Activated CD8-positive, alpha-beta T cell treated with anti-CD3 and anti-CD28 coated beads, Interleukin-2, amount 10 ng/mL, durations not matched to agents 7 days and 5 days (primary cell): ENCODE measurements around the gene TNS1. TPM values are rescaled to one million over a fixed set of nuclear protein-coding genes. Genes with fewer than 3 reads are reported as not detected.

Source experiments
- ATAC-seq: fragments of 150-1000 bp; cut with Tn5 transposase; one replicate; pipeline ENCODE4 v1.10.0; 2021; ENCODE audit warnings: moderate library complexity
- CTCF ChIA-PET: fragments of 350-600 bp; sonication (Branson Sonifier 250); formaldehyde crosslinking; loops from one replicate; lab custom pipeline; 2021; ENCODE audit warnings: antibody characterized with exemption; lab: Charles Lee
- POLR2A ChIA-PET: fragments of 350-600 bp; sonication (Branson Sonifier 250); formaldehyde crosslinking; loops from one replicate; lab custom pipeline; 2021; ENCODE audit warnings: antibody characterized with exemption; lab: Charles Lee
- DNase-seq: peaks from one replicate; pipeline ENCODE4 v3.0.0-alpha.2; 2020
- H3K27ac Mint-ChIP-seq: one replicate; pipeline ENCODE4 v1.8.0; 2021; ENCODE audit warnings: mild to moderate bottlenecking, mixed read lengths
- H3K27me3 Mint-ChIP-seq: one replicate; pipeline ENCODE4 v1.8.0; 2021; ENCODE audit warnings: low read depth, mixed read lengths
- H3K36me3 Mint-ChIP-seq: one replicate; pipeline ENCODE4 v1.8.0; 2021; ENCODE audit warnings: low read depth, mixed read lengths
- H3K4me1 Mint-ChIP-seq: one replicate; pipeline ENCODE4 v1.8.0; 2021; ENCODE audit warnings: low read depth, mixed read lengths
- H3K4me3 Mint-ChIP-seq: one replicate; pipeline ENCODE4 v1.8.0; 2021; ENCODE audit warnings: mild to moderate bottlenecking, mixed read lengths
- H3K9me3 Mint-ChIP-seq: one replicate; pipeline ENCODE4 v1.8.0; 2022; ENCODE audit warnings: mixed read lengths; ENCODE audit not compliant: insufficient read depth
- total RNA-seq, 2 experiments: library from RNA; stranded (reverse); gene quantifications; one replicate each; pipeline ENCODE4 v1.2.3, GENCODE V29; 2021

TNS1 gene
- total RNA-seq, 2 experiments from 2014 or later: 28.9 to 29.8 TPM

DNA sequence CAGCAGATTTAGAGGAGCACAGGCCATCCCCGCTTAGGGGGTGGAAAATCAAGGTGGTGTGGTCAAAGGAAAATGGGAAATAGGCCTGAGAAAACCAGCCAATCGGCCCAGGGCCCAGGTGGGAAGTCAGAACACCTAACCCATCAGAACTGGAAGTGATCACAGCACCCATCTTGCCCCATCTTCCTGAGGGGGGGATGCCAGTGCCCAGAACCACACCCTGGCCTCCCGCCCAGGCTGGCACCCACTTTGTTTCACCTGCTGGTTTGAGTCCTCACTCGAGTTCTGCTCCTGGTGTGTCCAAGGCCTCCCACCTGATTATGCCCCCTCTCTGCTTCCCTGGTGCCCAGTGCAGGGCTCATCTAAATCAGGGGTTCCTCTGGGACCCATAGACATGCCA is 174.5 kb downstream of the TNS1 start:
- H3K27me3 Mint-ChIP-seq: no peaks in the 10 kb centered on the region
- H3K36me3 Mint-ChIP-seq: no peaks in the 10 kb centered on the region
- H3K4me1 Mint-ChIP-seq: no peaks in the 10 kb centered on the region
- POLR2A ChIA-PET: no interaction called here
- no peak for DNase-seq
- no peaks in the 10 kb centered on the region for H3K9me3 Mint-ChIP-seq
- CTCF ChIA-PET: no interaction called here
- no peak overlapping the region for H3K27ac Mint-ChIP-seq
- ATAC-seq: no peak
- no peak overlapping the region for H3K4me3 Mint-ChIP-seq

DNA sequence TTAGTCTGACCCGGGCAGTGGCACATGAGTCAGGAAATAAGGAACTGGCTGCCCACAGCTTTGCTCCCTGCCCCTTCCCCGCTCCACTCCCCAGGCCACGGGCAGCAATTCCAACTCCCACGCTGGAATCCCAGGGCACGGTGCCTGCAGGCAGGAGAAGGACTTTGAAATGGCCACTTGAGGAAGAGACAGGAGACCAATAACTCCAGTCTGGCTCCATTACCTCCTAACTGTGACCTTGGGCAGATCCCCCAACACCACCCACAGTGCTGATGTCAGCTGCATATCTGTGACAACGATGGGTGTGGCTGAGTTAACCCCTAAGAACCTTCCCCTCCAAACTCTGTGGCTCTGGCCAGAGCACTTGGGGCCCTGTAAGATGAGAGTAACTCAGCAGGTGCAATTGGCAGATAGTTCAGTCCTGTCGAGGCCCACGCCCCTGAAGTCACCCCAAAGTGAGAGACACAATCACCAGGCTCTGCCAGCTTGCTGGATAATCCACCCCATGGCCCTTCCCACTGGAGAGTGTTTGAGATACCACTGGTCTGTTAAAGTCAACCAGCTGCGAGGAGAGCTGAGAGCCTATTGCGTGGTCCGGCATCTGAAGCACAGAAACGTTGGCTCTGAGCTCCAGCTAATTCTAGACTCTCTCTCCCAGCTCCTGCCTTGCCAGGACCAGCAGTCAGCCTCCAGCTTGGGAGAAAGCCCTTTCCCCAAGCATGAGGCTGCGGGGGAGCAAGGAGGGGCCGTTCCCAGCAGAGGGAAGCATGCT is 175.2 kb downstream of the TNS1 start:
- H3K4me3 Mint-ChIP-seq: no peak overlapping the region
- CTCF ChIA-PET: interaction anchor here (1.2 kb wide), 1 partner anchor 59 kb away, joined by 3 read pairs; no protein-coding TSS in a partner anchor
- H3K4me1 Mint-ChIP-seq: no peaks in the 10 kb centered on the region
- H3K9me3 Mint-ChIP-seq: no peaks in the 10 kb centered on the region
- no peaks in the 10 kb centered on the region for H3K36me3 Mint-ChIP-seq
- POLR2A ChIA-PET: no interaction called here
- no peaks in the 10 kb centered on the region for H3K27me3 Mint-ChIP-seq
- no peak overlapping the region for H3K27ac Mint-ChIP-seq
- ATAC-seq (no peak), DNase-seq (no peak)

DNA sequence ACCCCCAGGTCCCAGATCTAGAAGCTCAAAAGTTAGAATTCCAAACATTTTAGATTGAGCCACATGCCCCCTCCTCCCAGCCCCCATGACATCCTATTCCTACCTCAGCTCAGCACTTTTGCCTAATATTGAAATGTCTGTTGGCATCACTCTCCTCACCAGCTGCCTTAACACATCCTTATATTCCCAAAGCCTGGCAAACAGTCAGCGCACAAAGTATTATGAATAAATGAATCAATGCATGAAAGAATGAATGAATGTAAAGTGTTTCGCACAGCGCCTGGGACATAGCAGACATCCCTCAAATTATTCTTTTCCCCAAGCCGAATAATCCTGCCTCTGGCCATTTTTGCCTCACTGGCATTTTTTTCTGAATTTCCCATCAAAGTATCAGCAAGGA is 175.8 kb downstream of the TNS1 start:
- no peaks in the 10 kb centered on the region for H3K9me3 Mint-ChIP-seq
- H3K4me3 Mint-ChIP-seq: no peak overlapping the region
- no peak overlapping the region for H3K27ac Mint-ChIP-seq
- H3K36me3 Mint-ChIP-seq: no peaks in the 10 kb centered on the region
- ATAC-seq (no peak), DNase-seq (no peak)
- H3K27me3 Mint-ChIP-seq: no peaks in the 10 kb centered on the region
- no peaks in the 10 kb centered on the region for H3K4me1 Mint-ChIP-seq
- POLR2A ChIA-PET: no interaction called here
- CTCF ChIA-PET: interaction anchor here (1.2 kb wide), 1 partner anchor 60 kb away, joined by 3 read pairs; no protein-coding TSS in a partner anchor

DNA sequence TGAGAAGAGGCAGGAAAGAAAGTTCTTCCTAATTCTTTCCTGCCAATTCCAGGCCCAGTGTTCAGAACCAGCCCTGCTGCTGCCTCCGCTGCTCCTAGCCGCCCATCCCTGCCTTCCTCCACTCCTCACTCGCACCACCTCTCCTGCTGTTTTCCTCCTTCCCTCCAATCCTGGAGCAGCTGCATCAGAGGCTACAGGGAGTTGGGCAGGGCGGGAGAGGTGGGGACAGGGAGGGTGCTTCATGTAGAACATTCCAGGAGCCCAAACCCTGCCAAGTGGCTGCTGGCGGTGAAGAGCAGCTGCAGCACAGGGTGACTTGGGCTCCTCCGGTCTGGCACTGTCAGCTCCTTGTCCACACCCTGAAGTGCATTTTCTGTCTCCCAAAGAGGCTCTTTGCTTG is 176.3 kb downstream of the TNS1 start:
- CTCF ChIA-PET: interaction anchor here (1.2 to 1.6 kb wide), 2 partner anchors 41 to 60 kb away, joined by 3 to 4 read pairs; no protein-coding TSS in a partner anchor

DNA sequence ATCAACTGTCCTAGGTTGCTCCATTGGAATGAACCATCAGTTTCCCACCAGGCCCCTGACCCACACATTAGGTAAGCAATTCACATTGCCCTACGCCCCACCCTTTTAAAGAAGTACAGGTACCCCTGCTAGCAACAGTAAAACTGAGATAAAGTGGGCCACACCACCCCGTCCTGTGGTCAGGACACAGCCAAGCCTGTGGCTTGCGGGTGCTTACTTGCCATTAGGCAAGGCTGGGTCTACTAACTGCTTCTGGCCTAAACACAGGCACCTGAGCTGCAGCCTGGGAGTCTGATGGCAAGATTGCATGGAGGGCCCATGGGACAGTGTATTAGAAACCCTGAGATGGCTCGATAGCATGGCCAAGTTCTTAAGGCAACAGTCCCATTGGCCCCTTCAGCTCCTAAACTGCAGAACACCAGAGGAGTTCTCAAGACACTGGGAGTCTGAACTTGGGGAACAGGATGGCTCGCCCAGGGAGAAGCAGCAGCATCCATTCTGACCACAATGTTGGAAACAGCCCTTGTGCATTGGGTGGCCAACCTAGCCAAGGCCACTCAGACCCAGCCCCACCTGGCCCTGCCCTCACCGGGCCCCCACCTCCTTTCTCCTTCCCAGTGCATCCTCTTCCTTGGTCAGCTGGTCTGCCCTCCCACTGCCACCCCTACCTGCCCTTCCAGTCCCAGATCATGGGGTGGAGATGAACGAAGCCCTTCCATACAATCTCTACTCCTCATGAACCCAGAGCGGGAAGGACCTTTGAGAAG is 177.1 kb downstream of the TNS1 start:
- no peaks in the 10 kb centered on the region for H3K4me1 Mint-ChIP-seq
- ATAC-seq (no peak), DNase-seq (no peak)
- ChIA-PET CTCF (interaction anchor here (1.6 kb wide), 1 partner anchor 40 kb away, joined by 4 read pairs; no protein-coding TSS in a partner anchor), POLR2A (no interaction called here)
- H3K9me3 Mint-ChIP-seq: no peaks in the 10 kb centered on the region
- no peaks in the 10 kb centered on the region for H3K36me3 Mint-ChIP-seq
- H3K27me3 Mint-ChIP-seq: no peaks in the 10 kb centered on the region
- no peak overlapping the region for H3K4me3 Mint-ChIP-seq
- H3K27ac Mint-ChIP-seq: no peak overlapping the region

More for the DNA sequence above, 176.3 kb downstream of the TNS1 start:
- no peaks in the 10 kb centered on the region for H3K9me3 Mint-ChIP-seq
- no peak overlapping the region for H3K27ac Mint-ChIP-seq
- no peaks in the 10 kb centered on the region for H3K27me3 Mint-ChIP-seq
- H3K4me3 Mint-ChIP-seq: no peak overlapping the region
- ATAC-seq (no peak), DNase-seq (no peak)
- no peaks in the 10 kb centered on the region for H3K36me3 Mint-ChIP-seq
- no peaks in the 10 kb centered on the region for H3K4me1 Mint-ChIP-seq
- POLR2A ChIA-PET: no interaction called here

DNA sequence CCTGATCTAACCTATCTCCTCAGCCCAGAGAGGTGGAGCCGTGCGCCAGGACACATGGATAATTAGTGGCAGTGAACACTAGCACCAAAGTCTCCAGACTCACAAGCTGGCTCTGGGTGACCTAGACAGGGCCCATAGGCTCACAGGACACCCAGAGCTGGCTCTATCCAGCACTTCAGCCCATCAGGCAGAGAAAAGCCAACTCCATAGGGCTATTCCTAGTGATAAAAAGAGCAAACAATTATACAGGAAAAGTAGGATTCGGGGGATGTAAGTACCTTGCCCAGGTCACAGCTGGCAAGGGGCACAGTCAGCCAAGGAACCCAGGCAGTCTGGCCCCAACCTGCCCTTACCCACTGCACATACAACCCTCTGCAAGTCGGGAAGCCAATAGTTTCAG is 178.6 kb downstream of the TNS1 start:
- Mint-ChIP-seq H3K27ac (no peak overlapping the region), H3K4me3 (no peak overlapping the region)
- CTCF ChIA-PET: no interaction called here

DNA sequence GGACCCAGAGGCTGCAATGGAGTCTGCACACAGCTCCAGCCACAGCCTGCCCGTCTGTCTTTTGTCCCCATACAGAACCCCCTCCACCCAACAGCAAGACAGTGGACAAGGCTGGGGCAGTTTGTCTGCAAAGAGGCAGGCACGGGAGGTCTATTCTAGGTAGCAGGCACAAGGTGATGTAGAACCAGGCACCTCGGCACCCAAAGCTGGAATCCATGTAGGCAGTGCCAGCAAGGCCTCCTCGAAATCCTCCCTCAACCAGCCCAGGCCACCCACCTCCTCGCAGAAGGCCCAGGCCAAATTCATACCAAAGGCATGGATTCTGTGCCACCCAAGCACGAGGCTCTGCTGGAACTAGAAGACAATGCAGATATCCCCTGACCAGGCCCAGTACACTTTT is 179.2 kb downstream of the TNS1 start:
- ATAC-seq (no peak), DNase-seq (no peak)
- no peak overlapping the region for H3K27ac Mint-ChIP-seq
- H3K9me3 Mint-ChIP-seq: no peaks in the 10 kb centered on the region
- POLR2A ChIA-PET: no interaction called here
- CTCF ChIA-PET: no interaction called here
- no peaks in the 10 kb centered on the region for H3K36me3 Mint-ChIP-seq
- H3K4me3 Mint-ChIP-seq: no peak overlapping the region
- H3K27me3 Mint-ChIP-seq: no peaks in the 10 kb centered on the region
- H3K4me1 Mint-ChIP-seq: no peaks in the 10 kb centered on the region

More for the DNA sequence above, 178.6 kb downstream of the TNS1 start:
- H3K4me1 Mint-ChIP-seq: no peaks in the 10 kb centered on the region
- POLR2A ChIA-PET: no interaction called here
- no peaks in the 10 kb centered on the region for H3K27me3 Mint-ChIP-seq
- no peak for ATAC-seq
- H3K36me3 Mint-ChIP-seq: no peaks in the 10 kb centered on the region
- no peak for DNase-seq
- H3K9me3 Mint-ChIP-seq: no peaks in the 10 kb centered on the region

- no peak overlapping the region for H3K27ac Mint-ChIP-seq
- no peaks in the 10 kb centered on the region for H3K4me1 Mint-ChIP-seq
- ATAC-seq (no peak), DNase-seq (no peak)
- POLR2A ChIA-PET: no interaction called here
- H3K27me3 Mint-ChIP-seq: no peaks in the 10 kb centered on the region
- H3K4me3 Mint-ChIP-seq: no peak overlapping the region
- no peaks in the 10 kb centered on the region for H3K9me3 Mint-ChIP-seq
- CTCF ChIA-PET: no interaction called here
- peaks cover under 1% of the 10 kb centered on the region for H3K36me3 Mint-ChIP-seq
These were observed 180.2 kb downstream of the TNS1 start for GRCh38 chr2:217822296-217823252.

DNA sequence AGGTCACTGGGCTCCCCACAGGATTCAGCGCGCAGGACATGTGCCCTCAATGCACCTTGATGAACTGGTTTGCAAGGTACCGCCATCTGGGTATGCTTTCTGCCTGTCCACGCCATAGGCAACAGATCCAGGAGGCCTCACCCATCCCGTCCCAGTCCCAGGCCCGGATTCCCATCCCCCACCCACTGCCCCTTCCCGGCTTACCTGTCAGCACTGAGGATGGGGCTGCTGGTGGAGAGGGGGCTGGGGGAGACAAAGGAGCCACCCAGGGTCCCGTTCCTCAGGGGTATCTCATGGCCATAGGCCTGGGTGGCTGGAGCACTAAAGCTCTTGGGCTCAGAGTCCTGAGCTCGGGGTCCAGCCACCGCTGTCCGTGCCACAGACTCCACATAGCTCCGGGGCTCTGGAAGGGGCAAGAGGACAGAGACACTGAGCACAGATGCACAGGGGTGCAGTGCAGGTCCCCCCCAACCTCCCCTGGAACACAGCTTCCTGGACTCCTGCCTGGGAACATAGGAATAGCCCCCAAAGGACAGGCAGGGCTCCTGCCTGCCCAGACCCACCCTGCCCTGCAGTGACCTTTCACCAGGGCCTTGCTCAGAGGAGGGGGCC is 181.2 kb downstream of the TNS1 start:
- DNase-seq (no peak), ATAC-seq (no peak)
- CTCF ChIA-PET: no interaction called here
- POLR2A ChIA-PET: no interaction called here
- Mint-ChIP-seq H3K4me1 (no peaks in the 10 kb centered on the region), H3K36me3 (peaks cover 5% of the 10 kb centered on the region), H3K27ac (no peak overlapping the region), H3K4me3 (no peak overlapping the region), H3K27me3 (no peaks in the 10 kb centered on the region), H3K9me3 (no peaks in the 10 kb centered on the region)

DNA sequence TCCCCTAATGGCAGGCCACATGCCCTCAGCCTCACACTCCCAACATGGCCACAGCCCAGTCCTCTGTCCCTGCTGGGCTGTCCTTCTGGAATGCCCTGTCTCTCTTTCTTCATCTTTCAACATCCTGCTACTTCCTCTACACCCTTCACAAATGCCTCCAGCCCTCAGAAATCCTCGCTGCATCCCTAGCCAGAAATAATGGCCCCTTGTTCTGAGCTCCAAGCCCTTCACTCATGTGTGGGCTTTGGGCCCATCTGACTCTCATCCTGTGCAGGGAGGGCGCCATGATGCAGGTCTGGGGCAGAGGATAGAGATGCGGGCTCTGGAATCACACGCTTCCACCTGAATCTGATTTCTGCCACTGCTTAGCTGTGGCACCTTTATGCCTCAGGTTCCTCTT is 181.9 kb downstream of the TNS1 start:
- POLR2A ChIA-PET: no interaction called here
- Mint-ChIP-seq H3K27me3 (no peaks in the 10 kb centered on the region), H3K27ac (no peak overlapping the region), H3K36me3 (peaks cover 5% of the 10 kb centered on the region), H3K9me3 (no peaks in the 10 kb centered on the region), H3K4me3 (no peak overlapping the region), H3K4me1 (no peaks in the 10 kb centered on the region)
- no peak for ATAC-seq
- CTCF ChIA-PET: no interaction called here
- no peak for DNase-seq

DNA sequence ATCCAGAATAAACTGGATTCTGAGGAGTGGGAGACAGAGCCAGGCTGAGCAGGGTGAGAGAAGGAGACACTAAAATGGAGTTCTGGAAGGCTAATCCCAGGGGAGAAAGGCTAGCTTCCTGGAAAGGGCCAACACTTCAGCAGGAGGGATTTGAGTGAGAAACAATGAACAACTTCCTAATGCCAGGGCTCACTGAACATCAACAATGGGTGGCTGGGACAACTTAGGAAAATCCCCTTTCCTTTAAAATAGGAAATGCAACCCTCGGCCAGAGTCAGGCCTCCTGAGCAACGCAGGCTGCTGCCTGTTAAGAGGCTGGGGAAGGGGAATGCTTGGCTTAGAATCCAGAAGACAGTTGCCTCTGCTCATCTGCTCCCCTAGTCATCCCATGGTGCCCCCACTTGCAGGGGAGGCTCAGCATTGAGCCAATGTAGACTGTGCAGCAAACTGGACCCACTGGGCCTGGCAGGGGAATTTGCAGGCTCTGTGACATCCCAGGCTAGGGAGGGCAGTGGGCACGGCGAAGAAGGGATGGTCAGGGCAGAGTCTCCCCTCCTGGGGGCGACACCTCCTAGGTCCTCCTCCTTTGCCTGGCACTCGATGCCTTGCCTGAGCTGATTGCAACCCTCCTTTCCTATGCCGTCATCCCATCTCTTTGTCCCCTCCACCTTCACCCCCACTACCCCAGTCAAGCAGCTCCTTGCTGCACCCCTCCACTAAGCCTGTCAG is 182.5 kb downstream of the TNS1 start:
- Mint-ChIP-seq H3K4me1 (no peaks in the 10 kb centered on the region), H3K4me3 (no peak overlapping the region), H3K36me3 (peaks cover 5% of the 10 kb centered on the region), H3K9me3 (no peaks in the 10 kb centered on the region), H3K27ac (no peak overlapping the region), H3K27me3 (no peaks in the 10 kb centered on the region)
- CTCF ChIA-PET: no interaction called here
- POLR2A ChIA-PET: no interaction called here
- ATAC-seq: no peak
- no peak for DNase-seq
